Mesothelial cell of epicardium (in vitro differentiated cells): ENCODE data around the gene CCDC174. TPM values are rescaled to one million over a fixed set of nuclear protein-coding genes. Genes with fewer than 3 reads are reported as not detected.

Experiments
- DNase-seq, 2 experiments: peaks; one replicate each; pipeline ENCODE4 v3.0.0; 2021; ENCODE audit warnings: low spot score in 2 of 2; ENCODE audit not compliant: unreplicated experiment in 2 of 2
- H3K27ac Mint-ChIP-seq: 2 replicates; pipeline ENCODE4 v1.8.0; 2021; ENCODE audit warnings: mixed read lengths
- H3K27me3 Mint-ChIP-seq: 2 replicates; pipeline ENCODE4 v1.8.0; 2021; ENCODE audit warnings: low read depth, mixed read lengths
- H3K36me3 Mint-ChIP-seq: 2 replicates; pipeline ENCODE4 v1.8.0; 2021; ENCODE audit warnings: mixed read lengths
- H3K4me1 Mint-ChIP-seq: 2 replicates; pipeline ENCODE4 v1.8.0; 2021; ENCODE audit warnings: mixed read lengths
- H3K4me3 Mint-ChIP-seq: 2 replicates; pipeline ENCODE4 v1.8.0; 2021; ENCODE audit warnings: mild to moderate bottlenecking, moderate library complexity, mixed read lengths
- H3K9me3 Mint-ChIP-seq: 2 replicates; pipeline ENCODE4 v1.8.0; 2021; ENCODE audit warnings: mixed read lengths
- total RNA-seq: library from RNA; stranded (reverse); gene quantifications from 3 replicates; pipeline ENCODE4 v1.2.1, GENCODE V29; 2021
- TF ChIP-seq, protein P1 (sequence below): fragments of 200-600 bp; sonication (generic); IDR thresholded peaks from one replicate; pipeline ENCODE4 v1.5.0; 2021; ENCODE audit warnings: antibody characterized with exemption; ENCODE audit not compliant: unreplicated experiment

CCDC174 gene
- total RNA-seq, 1 donor from 2014 or later: 21.8 TPM

- Mint-ChIP-seq H3K36me3 (no peaks in the 10 kb centered on the region), H3K4me1 (no peaks in the 10 kb centered on the region), H3K9me3 (no peaks in the 10 kb centered on the region), H3K4me3 (no peak overlapping the region), H3K27ac (no peak overlapping the region), H3K27me3 (peaks cover 95% of the 10 kb centered on the region)
- DNase-seq: no peak
- TF ChIP-seq, protein P1, sequence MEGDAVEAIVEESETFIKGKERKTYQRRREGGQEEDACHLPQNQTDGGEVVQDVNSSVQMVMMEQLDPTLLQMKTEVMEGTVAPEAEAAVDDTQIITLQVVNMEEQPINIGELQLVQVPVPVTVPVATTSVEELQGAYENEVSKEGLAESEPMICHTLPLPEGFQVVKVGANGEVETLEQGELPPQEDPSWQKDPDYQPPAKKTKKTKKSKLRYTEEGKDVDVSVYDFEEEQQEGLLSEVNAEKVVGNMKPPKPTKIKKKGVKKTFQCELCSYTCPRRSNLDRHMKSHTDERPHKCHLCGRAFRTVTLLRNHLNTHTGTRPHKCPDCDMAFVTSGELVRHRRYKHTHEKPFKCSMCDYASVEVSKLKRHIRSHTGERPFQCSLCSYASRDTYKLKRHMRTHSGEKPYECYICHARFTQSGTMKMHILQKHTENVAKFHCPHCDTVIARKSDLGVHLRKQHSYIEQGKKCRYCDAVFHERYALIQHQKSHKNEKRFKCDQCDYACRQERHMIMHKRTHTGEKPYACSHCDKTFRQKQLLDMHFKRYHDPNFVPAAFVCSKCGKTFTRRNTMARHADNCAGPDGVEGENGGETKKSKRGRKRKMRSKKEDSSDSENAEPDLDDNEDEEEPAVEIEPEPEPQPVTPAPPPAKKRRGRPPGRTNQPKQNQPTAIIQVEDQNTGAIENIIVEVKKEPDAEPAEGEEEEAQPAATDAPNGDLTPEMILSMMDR: no peak
Observed at GRCh38 chr3:14640734-14641133, 10.8 kb upstream of the CCDC174 start.

DNA sequence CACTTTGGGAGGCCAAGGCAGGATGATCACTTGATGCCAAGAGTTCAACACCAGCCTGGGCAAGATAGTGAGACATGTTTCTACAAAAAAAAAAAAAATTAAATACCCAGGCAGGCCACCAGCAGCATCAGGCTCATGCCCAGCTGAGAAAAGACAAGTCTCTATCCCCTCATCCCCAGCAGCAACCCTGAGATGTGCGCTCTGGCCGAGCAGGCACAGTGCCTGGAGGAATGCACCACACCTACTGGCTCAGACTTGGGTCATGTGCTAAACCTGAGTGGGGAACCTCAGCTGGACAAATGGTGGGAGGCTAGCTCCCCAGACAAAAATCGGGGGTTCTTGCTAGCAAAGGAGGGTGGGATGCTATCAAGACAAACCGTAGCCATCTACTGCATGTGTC, 10.2 kb upstream of the CCDC174 start:
- Mint-ChIP-seq H3K27me3 (peaks cover 96% of the 10 kb centered on the region), H3K36me3 (no peaks in the 10 kb centered on the region), H3K27ac (no peak overlapping the region), H3K4me1 (no peaks in the 10 kb centered on the region), H3K4me3 (no peak overlapping the region), H3K9me3 (no peaks in the 10 kb centered on the region)
- DNase-seq: no peak
- TF ChIP-seq, protein P1: no peak

GRCh38 chr3:14645453-14645852, 6.1 kb upstream of the CCDC174 start:
- Mint-ChIP-seq H3K27ac (no peak overlapping the region), H3K4me3 (no peak overlapping the region), H3K36me3 (no peaks in the 10 kb centered on the region), H3K4me1 (peaks cover under 1% of the 10 kb centered on the region), H3K27me3 (peaks cover 91% of the 10 kb centered on the region), H3K9me3 (no peaks in the 10 kb centered on the region)
- TF ChIP-seq, protein P1: no peak
- DNase-seq: no peak

DNA sequence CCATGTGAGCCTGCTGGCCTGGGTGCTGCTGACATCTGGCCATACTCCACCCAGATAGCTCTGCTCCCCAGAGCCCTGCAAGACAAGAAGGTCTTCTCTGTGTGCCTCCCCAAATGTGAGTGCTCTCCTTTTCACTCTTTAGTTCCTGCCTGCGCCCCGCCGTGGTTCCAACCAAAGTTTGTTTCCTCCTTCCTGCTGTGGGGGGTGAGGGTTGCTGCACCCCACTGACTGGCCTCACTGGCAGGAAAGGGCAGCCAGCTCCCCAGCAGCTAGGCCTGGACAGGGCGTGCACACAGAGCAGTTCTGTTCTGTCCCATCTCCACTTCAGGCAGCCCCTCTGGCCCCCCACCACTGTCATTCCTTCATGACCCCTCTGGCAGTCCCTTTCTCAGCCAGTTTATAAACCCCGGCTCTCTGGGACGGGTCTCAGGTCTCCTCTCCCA, 5.4 kb upstream of the CCDC174 start:
- peaks cover 86% of the 10 kb centered on the region for H3K27me3 Mint-ChIP-seq
- H3K9me3 Mint-ChIP-seq: no peaks in the 10 kb centered on the region
- no peak overlapping the region for H3K4me3 Mint-ChIP-seq

DNA sequence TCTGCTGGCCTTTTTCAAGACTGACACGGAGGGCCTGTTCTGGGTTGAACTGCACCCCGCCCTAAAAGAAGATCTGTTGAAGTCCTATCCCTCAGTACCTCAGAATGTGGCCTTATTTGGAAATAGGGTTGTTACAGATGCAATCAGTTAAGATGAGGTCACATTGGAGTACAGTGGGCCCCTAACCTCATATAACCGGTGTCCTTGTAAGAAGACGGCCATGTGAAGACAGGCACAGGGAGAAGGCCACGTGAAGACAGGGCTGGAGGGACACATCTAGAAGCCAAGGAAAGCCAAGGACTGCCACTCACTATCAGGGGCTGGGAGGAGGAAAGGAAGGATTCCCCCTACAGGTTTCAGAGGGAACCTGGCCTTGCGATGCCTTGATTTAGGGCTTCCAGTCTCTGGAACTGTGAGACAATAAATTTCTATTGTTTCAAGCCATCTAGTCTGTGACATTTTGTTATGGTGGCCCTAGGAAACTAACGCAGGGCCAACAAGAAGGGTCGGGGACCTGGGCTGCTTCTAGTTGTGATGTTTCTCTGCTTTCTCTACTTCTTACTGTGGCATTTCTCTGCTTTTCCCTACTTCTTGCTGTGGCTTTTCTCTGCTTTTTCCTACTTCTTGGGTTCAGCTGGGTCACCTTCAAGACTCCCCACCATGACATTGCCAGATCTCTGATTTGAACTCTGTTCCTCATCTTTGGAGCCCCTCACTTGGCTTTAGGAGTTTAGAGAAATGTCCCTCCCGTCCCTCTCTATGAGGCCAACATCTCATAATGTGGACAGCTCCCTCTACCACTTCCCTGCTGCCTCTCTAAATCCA, 4.8 kb upstream of the CCDC174 start:
- Mint-ChIP-seq H3K36me3 (no peaks in the 10 kb centered on the region), H3K27ac (no peak overlapping the region), H3K27me3 (peaks cover 79% of the 10 kb centered on the region), H3K4me3 (no peak overlapping the region), H3K9me3 (no peaks in the 10 kb centered on the region), H3K4me1 (peaks cover 3% of the 10 kb centered on the region)
- TF ChIP-seq, protein P1: no peak
- DNase-seq: no peak

More for the DNA sequence above, 5.4 kb upstream of the CCDC174 start:
- DNase-seq: no peak
- Mint-ChIP-seq H3K36me3 (no peaks in the 10 kb centered on the region), H3K4me1 (peaks cover 3% of the 10 kb centered on the region), H3K27ac (no peak overlapping the region)
- TF ChIP-seq, protein P1: no peak
